Left renal pelvis (tissue), 4 donors: ENCODE results near the gene KLK10. TPM values are rescaled to one million over a fixed set of nuclear protein-coding genes. Genes with fewer than 3 reads are reported as not detected.
"Not testable (repeated sequence)": the region's sequence is repeated elsewhere in the genome, so short reads cannot be mapped to it uniquely, and the experiment has no call there.

Source experiments
- DNase-seq, 4 donors: peaks; one replicate each; pipeline ENCODE4 v3.0.0-alpha.2; 2013; ENCODE audit warnings: low read depth in 4 of 4, low spot score in 3 of 4
- polyA plus RNA-seq, 4 donors: library from polyadenylated mRNA; unstranded; fragments of 120-200 nt; gene quantifications; one replicate each; pipeline ENCODE4 v1.2.1, GENCODE V29; 2013; ENCODE audit not compliant: insufficient read length in 4 of 4

The KLK10 gene
- polyA plus RNA-seq, 4 donors = 0.20 to 6.1 (median 0.42) TPM

GRCh38 chr19:50972795-50973376 lies 46.6 kb downstream of the KLK10 start:
- DNase-seq = no peak

- not testable (repeated sequence) for DNase-seq
Observed at GRCh38 chr19:50969810-50970209, 49.7 kb downstream of the KLK10 start.

- DNase-seq = no peak
Observed at GRCh38 chr19:50969413-50969760, 50.1 kb downstream of the KLK10 start, which contains the start of gene KLK6. Gene KLK6, minus strand, starts transcription at chr19:50969591. Its CDS starts 1,487 bp downstream, at chr19:50968104.

GRCh38 chr19:50968716-50969412 lies 50.6 kb downstream of the KLK10 start:
- DNase-seq = no peak

GRCh38 chr19:50967929-50968715 lies 51.4 kb downstream of the KLK10 start:
- DNase-seq = no peak

- no peak for DNase-seq
Observed at GRCh38 chr19:50964266-50964665, 55.2 kb downstream of the KLK10 start.

- no peak for DNase-seq
Observed at GRCh38 chr19:50963381-50963780, 56.1 kb downstream of the KLK10 start.

Other genes starting within 250 kb of the KLK10 start
- gene GPR32, start 249.2 kb downstream of the KLK10 start, polyA plus RNA-seq = not detected
- gene ACP4, start 229.3 kb downstream of the KLK10 start, polyA plus RNA-seq = under 1 TPM in 2 of 4 donors, not detected in 2; 0.10 to 0.29 TPM
- 1 to 10 TPM; 1.2 to 2.1 (median 1.4) TPM for gene KLK1, start 195.9 kb downstream of the KLK10 start, polyA plus RNA-seq
- gene KLK15, start 186.1 kb downstream of the KLK10 start, polyA plus RNA-seq = not detected
- under 1 TPM in 3 of 4 donors, not detected in 1; 0.47 to 0.88 (median 0.66) TPM for gene KLK3, start 164.8 kb downstream of the KLK10 start, polyA plus RNA-seq
- gene KLK2, start 146.3 kb downstream of the KLK10 start, polyA plus RNA-seq = under 1 TPM in 2 of 4 donors, not detected in 2; 0.26 to 0.38 TPM
- gene KLK4, start 108.3 kb downstream of the KLK10 start, polyA plus RNA-seq = not detected
- gene KLK5, start 66.7 kb downstream of the KLK10 start, polyA plus RNA-seq = 1 to 10 TPM; 1.0 to 3.5 (median 1.8) TPM
- gene KLK6, start 50.1 kb downstream of the KLK10 start, polyA plus RNA-seq = 10 to 100 TPM; 30.9 to 56.0 (median 34.5) TPM
- gene KLK7, start 35.8 kb downstream of the KLK10 start, polyA plus RNA-seq = 10 to 100 TPM in 1 of 4 donors, 1 to 10 TPM in 3; 4.1 to 23.3 (median 4.6) TPM
- gene KLK8, start 18.1 kb downstream of the KLK10 start, polyA plus RNA-seq = 10 to 100 TPM in 1 of 4 donors, 1 to 10 TPM in 3; 1.4 to 39.7 (median 3.3) TPM
- 1 to 10 TPM in 1 of 4 donors, under 1 TPM in 3; 0.40 to 1.1 (median 0.46) TPM for gene KLK11, start 6.9 kb upstream of the KLK10 start, polyA plus RNA-seq
- gene KLK12, start 15.3 kb upstream of the KLK10 start, polyA plus RNA-seq = not detected
- gene KLK13, start 45.4 kb upstream of the KLK10 start, polyA plus RNA-seq = under 1 TPM; 0.31 to 0.74 (median 0.68) TPM
- gene KLK14, start 63.2 kb upstream of the KLK10 start, polyA plus RNA-seq = under 1 TPM; 0.14 to 0.67 (median 0.37) TPM
- gene CTU1, start 88.7 kb upstream of the KLK10 start, polyA plus RNA-seq = 1 to 10 TPM; 1.7 to 4.4 (median 2.6) TPM
- gene SIGLEC9, start 105.2 kb upstream of the KLK10 start, polyA plus RNA-seq = 1 to 10 TPM; 1.2 to 1.8 (median 1.5) TPM
- under 1 TPM; 0.47 to 0.79 (median 0.59) TPM for gene SIGLEC7, start 122.6 kb upstream of the KLK10 start, polyA plus RNA-seq
- 1 to 10 TPM; 1.4 to 3.7 (median 1.9) TPM for gene CD33, start 205.4 kb upstream of the KLK10 start, polyA plus RNA-seq
- not detected for gene SIGLECL1, start 231.4 kb upstream of the KLK10 start, polyA plus RNA-seq